GM18873 (cell line): ENCODE data around the gene DDX52.
A peak's percentile ranks its signal among the peaks of the same experiment; 100 is the strongest.
"Not testable (repeated sequence)": the region's sequence is repeated elsewhere in the genome, so short reads cannot be mapped to it uniquely, and the experiment has no call there.

ENCODE experiments used
- ATAC-seq: cut with Tn5 transposase; IDR thresholded peaks from one replicate; pipeline ENCODE4 v1.9.1; 2021; ENCODE audit warnings: mild to moderate bottlenecking, moderate library complexity, moderate number of reproducible peaks; ENCODE audit not compliant: unreplicated experiment, low FRiP score

The DDX52 gene

DNA sequence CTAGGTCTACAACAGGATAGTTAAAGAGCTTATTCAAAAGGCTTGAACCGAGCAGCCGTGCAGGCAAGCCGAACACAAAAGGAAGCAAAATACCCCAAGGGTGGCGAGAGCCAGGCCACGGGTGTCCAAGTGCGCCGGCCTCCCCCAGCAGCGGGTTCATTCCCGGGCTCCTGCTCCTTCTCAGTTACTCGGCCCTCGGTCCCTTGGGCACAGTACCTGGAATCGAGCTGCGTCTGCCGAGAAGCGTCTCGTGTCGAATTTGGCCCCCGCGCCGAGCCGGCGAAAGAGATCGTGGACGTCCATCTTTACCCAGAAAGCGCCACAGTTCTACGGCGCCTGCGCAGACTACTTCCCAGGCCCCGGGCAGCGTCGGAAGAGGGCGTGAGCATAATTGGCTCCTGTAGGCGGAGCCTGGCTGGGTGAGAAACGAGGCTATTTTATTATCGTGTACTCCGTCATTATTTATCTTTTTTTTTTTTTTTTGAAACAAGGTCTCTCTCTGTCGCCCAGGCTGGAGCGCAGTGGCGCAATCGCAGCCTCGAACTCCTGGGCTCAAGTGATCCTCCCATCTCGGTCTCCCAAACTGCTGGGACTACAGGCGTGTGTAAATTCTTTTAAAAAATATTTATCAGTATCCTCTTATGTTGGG, at the start of gene DDX52:
TSS of gene DDX52 (minus strand) at position 329 of the 649 bp plus-strand sequence. CDS start at position 303, 26 bp downstream.
- peak; percentile 74 for ATAC-seq

DNA sequence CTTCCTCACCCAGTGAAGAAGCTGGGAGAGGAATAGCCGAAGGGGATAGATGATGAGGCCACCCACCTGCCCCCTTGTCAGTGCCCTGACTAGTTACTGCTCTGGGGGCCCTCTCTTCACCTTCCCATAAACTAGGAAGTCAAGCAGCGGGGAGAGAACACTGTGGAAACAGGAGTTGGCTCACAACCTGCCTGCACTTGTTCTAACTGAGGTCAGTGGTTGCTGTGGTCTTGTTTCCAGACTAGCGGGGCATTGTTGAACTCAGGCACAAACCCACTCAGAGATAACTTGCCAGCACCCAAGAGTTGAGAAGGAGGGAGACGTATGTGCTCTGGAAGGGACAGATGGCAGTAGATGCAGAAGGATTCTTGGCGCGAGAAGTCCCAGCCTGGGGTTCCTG, 48.6 kb upstream of the DDX52 start:
- no peak for ATAC-seq

DNA sequence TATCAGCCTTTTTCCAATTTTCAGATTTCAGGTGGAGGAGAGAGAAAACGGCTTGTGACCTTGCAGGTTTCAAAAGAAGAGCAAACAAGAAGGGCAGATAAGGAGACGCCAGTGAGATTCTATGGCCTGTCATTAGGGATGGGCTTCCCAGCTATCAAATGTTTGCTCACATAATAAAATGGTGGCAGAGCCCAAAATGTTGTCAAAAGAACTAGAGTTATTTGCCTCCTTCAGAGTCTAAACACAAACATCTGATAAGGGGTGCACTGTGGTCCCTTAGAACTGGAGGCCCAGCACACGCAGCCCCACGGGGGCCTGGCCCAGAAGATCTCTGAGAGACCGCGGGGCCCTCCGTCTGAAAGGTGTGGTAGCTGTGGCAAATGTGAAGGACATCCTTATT, 46.1 kb upstream of the DDX52 start:
- ATAC-seq: no peak

- ATAC-seq: no peak
These were observed 40.3 kb upstream of the DDX52 start for GRCh38 chr17:37683454-37683984.

DNA sequence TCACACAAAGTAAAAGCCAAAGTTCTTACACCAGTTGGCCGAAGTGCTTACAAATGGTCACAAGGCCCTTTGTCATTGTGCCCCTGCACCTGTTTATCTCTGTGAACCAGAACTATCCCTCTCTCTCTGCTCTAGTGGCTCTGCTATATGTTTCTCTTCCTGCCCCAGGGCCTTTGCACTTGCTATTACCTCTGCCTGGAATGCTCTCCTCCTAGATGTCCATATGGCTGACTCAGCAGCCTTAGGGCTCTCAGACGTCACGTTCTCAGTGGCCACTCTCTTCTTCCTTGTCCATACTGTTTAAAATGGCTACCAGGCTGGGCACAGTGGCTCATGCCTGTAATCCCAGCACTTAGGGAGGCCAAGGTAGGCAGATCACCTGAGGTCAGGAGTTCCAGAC, 38.8 kb upstream of the DDX52 start:
- ATAC-seq: no peak

GRCh38 chr17:37679995-37680394, 36.7 kb upstream of the DDX52 start:
- ATAC-seq: not testable (repeated sequence)

GRCh38 chr17:37678036-37678435, 34.8 kb upstream of the DDX52 start:
- ATAC-seq: no peak

- ATAC-seq: no peak
These were observed 33.8 kb upstream of the DDX52 start for GRCh38 chr17:37677021-37677420.

DNA sequence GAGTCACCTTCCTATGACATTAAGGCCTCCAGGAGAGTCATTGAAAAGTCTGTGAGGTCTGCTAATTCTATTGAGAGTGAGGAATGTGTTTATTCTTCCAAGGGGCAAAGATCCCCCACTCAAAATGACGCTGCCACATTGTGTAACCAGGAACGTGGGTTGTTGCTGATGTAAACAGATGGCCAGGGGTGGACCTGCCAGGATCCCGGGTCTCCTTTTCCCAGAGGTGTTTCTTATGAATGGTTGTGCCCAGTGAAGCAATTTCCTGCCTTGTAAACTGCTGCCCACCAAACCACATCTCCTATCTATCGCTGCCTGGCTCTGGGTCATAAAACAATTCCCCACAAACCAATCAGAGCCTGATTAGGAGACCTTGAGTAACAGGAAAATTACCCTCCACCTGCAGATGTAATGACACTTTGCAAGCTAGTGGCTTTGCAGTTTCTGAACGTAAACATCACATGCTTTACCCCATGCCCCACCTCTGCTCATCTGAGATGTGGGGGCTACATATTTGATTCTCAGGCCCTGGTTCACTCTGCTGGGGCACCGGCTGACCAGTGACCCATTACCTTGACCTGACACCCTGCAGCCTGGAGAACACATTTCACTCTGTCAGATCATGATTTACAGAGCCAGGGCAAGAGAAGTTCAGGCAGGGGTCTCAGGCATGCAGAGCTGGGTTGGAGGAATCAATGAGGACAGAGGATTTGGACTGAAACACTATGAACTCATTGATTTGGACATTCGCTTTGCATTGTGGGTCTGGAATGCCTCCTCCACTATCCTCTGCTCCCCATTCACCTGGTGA, 33.1 kb upstream of the DDX52 start:
- no peak for ATAC-seq

- ATAC-seq: no peak
These were observed 31.3 kb upstream of the DDX52 start for GRCh38 chr17:37674511-37674910.

DNA sequence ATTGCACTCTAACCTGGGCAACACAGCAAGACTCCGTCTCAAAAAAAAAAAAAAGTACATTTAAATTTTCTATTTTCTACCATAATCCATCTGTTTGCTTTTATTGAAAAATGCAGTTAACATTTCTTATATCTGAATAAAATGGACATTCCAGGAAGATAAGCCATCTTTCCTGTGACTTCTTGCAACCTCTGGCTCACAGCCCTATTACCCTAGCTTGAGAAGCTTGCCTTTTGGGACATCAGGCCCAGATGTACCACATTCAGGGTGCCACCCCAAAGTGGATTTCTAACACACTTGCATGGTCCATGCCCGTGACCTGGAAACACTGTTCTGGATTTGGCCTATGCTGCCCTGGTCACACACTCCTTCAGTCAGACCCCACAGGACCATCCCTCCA, 30.1 kb upstream of the DDX52 start:
- no peak for ATAC-seq

DNA sequence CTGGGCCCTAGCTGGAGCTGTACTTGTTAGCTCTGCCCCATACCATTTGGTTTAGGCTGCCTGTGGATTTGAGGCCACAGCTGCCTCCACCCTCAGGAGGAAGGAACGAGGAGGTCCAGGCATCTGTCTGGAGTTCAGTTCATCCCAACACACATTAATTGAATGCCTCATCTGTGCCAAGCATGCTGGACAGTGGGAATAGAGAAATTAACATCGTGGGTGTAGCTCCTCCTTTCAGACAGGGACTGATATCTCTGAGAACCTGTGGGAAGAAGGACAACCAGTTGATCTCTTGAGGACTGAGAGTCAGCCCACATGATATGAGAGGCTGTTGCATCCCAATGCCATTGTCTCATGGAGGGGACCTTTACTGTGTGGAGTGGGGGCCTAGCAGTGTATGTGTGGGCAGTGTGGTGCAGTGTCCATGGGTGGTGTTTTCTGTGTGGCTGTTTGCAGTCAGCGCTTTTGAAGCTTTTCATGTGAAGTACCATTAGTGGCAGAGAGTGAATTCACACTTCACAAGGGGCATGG, 29.4 kb upstream of the DDX52 start:
- ATAC-seq: no peak

DNA sequence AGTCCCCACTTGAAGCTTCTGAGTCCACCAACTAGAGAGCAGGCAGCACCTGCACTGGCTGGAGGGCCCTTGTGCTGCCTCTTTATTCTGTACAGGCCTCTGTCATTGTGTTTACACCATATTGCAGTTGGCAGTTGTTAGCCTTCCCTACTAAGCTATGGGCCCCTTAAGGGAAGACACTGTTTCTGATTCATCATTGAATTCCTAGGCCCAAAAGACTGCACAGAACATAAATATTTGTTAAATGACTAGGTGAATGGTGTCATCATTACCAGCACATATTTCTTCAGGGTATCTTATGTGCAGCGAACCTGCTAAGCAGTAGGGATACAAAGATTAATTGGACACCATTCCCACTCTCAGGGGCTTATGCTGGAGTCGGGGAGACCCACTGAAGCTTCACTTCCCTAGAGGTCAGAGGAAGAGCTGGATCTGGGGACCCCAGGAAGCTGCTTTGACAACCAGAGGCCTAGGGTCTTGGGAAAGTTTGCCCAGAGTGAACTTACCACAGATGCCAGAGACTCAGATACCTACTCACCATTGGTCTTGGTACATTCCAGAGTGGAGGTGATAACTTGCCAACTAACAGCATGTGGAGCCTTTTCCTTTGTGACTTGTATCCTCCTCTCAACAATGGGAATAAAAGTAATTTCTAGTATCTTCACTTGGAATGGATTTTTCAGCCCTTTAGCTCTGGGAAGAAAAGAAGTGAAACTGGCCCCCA, 28.7 kb upstream of the DDX52 start:
- ATAC-seq: no peak

GRCh38 chr17:37671028-37671823, 28.0 kb upstream of the DDX52 start:
- no peak for ATAC-seq

- no peak for ATAC-seq
These were observed 23.8 kb upstream of the DDX52 start for GRCh38 chr17:37667039-37667438.

GRCh38 chr17:37664214-37664613, 21.0 kb upstream of the DDX52 start:
- no peak for ATAC-seq

- no peak for ATAC-seq
These were observed 19.1 kb upstream of the DDX52 start for GRCh38 chr17:37662353-37662752.

GRCh38 chr17:37661400-37662014, 18.3 kb upstream of the DDX52 start:
- no peak for ATAC-seq

- ATAC-seq: no peak
These were observed 16.7 kb upstream of the DDX52 start for GRCh38 chr17:37659925-37660324.

DNA sequence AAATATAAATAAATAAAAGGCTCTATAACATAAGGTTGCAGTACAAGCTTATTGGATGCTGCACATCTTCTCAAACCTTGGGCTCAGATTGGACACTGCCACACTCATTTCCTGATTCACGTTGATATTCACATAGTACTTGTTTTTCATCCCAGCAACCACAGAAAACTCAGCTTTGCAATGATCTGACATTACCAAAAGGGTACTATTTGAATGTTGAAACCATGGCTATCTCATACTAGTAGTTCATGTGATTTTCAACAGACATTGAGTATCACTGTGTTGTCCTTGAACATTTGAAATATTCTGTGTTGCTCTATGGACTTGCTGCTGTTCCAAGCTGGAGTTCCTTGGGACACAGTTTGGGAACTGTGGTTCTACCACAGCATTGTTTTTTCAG, 14.0 kb upstream of the DDX52 start:
- ATAC-seq: no peak
